Lower lobe of right lung (tissue), 2 donors: ENCODE results near the gene PLB1. TPM values are rescaled to one million over a fixed set of nuclear protein-coding genes. Genes with fewer than 3 reads are reported as not detected.

Source experiments
- ATAC-seq, 2 donors: fragments of 200-7000 bp; cut with Tn5 transposase; one replicate each; pipeline ENCODE4 v1.9.1; 2020 to 2022; ENCODE audit warnings: mild to moderate bottlenecking in 2 of 2, moderate library complexity in 2 of 2
- DNase-seq: peaks from one replicate; pipeline ENCODE4 v3.0.0-alpha.2; 2020
- H3K27ac ChIP-seq: fragments of 200-600 bp; one replicate; pipeline ENCODE4 v1.8.0; 2022
- H3K27me3 ChIP-seq: fragments of 200-600 bp; one replicate; pipeline ENCODE4 v1.8.0; 2022; ENCODE audit warnings: low read depth
- H3K36me3 ChIP-seq: fragments of 200-600 bp; one replicate; pipeline ENCODE4 v1.8.0; 2022; ENCODE audit warnings: mild to moderate bottlenecking
- H3K4me1 ChIP-seq: fragments of 200-600 bp; one replicate; pipeline ENCODE4 v1.8.0; 2022
- H3K4me3 ChIP-seq: fragments of 200-600 bp; one replicate; pipeline ENCODE4 v1.8.0; 2022; ENCODE audit warnings: mild to moderate bottlenecking
- H3K9me3 ChIP-seq: fragments of 200-600 bp; one replicate; pipeline ENCODE4 v1.8.0; 2022
- CTCF ChIP-seq: fragments of 200-600 bp; IDR thresholded peaks from one replicate; pipeline ENCODE4 v1.8.0; 2022; ENCODE audit warnings: antibody characterized with exemption, mild to moderate bottlenecking
- intact Hi-C: fragments of 100-400 bp; cut with DNase I; formaldehyde crosslinking; loops from one replicate; pipeline ENCODE4 v1.11.0; 2022
- total RNA-seq: library from RNA; stranded (reverse); fragmentation: NEBNext Ultra II Directional; extraction: Animal tissue kit (Norgen Biotek cat#: 25700); gene quantifications from one replicate; pipeline ENCODE4 v1.2.1, GENCODE V29; 2021
- donor health status: DM: no; HTN: yes; CAD: no; lungs with severe emphysema.

PLB1 gene
- total RNA-seq, 1 donor from 2014 or later: 5.5 TPM

GRCh38 chr2:28659127-28659526, 163.3 kb downstream of the PLB1 start:
- Histone ChIP-seq H3K4me1 (peaks cover 47% of the 10 kb centered on the region), H3K9me3 (no peaks in the 10 kb centered on the region), H3K27me3 (no peaks in the 10 kb centered on the region), H3K4me3 (no peak overlapping the region), H3K27ac (no peak overlapping the region), H3K36me3 (no peaks in the 10 kb centered on the region)
- ATAC-seq (no peak), DNase-seq (no peak)
- intact Hi-C loops: no loop called here
- TF ChIP-seq CTCF: no peak

- no peak overlapping the region for H3K4me3 ChIP-seq
- peaks cover 38% of the 10 kb centered on the region for H3K4me1 ChIP-seq
- no peak for TF ChIP-seq CTCF
- H3K9me3 ChIP-seq: no peaks in the 10 kb centered on the region
- no peaks in the 10 kb centered on the region for H3K27me3 ChIP-seq
- no peaks in the 10 kb centered on the region for H3K36me3 ChIP-seq
- no peak for DNase-seq
- intact Hi-C loops: no loop called here
- peak; percentile 73 to 82 for ATAC-seq
- H3K27ac ChIP-seq: peak overlapping the region; percentile 75
These were observed 165.7 kb downstream of the PLB1 start for GRCh38 chr2:28661589-28662001.

GRCh38 chr2:28662044-28662443, 166.2 kb downstream of the PLB1 start:
- no peak for TF ChIP-seq CTCF
- Histone ChIP-seq H3K4me1 (peaks cover 38% of the 10 kb centered on the region), H3K9me3 (no peaks in the 10 kb centered on the region), H3K36me3 (no peaks in the 10 kb centered on the region), H3K27me3 (no peaks in the 10 kb centered on the region), H3K27ac (peak overlapping the region; percentile 75), H3K4me3 (no peak overlapping the region)
- intact Hi-C loops: no loop called here
- ATAC-seq (no peak), DNase-seq (no peak)

GRCh38 chr2:28662468-28663181, 166.8 kb downstream of the PLB1 start:
- Histone ChIP-seq H3K36me3 (no peaks in the 10 kb centered on the region), H3K9me3 (no peaks in the 10 kb centered on the region), H3K27ac (peak overlapping the region; percentile 75), H3K27me3 (no peaks in the 10 kb centered on the region), H3K4me3 (no peak overlapping the region), H3K4me1 (peaks cover 38% of the 10 kb centered on the region)
- DNase-seq: no peak
- TF ChIP-seq CTCF: no peak
- intact Hi-C loops: no loop called here
- ATAC-seq: peak; percentile 38 to 49

GRCh38 chr2:28663359-28663758, 167.5 kb downstream of the PLB1 start:
- TF ChIP-seq CTCF: peak; percentile 8
- H3K4me1 ChIP-seq: peaks cover 34% of the 10 kb centered on the region
- H3K27ac ChIP-seq: peak overlapping the region; percentile 75
- H3K9me3 ChIP-seq: no peaks in the 10 kb centered on the region
- intact Hi-C loops: no loop called here
- no peak overlapping the region for H3K4me3 ChIP-seq
- no peaks in the 10 kb centered on the region for H3K36me3 ChIP-seq
- ATAC-seq: peak in 1 of 2 donors; percentile 13
- no peaks in the 10 kb centered on the region for H3K27me3 ChIP-seq
- DNase-seq: no peak
